OCI-M2 (cell line): ENCODE data around the gene BOK.

Experiments
- DNase-seq: peaks from one replicate; lab custom pipeline; 2025; ENCODE audit not compliant: unreplicated experiment; lab: John Stamatoyannopoulos, UW

The BOK gene

DNA sequence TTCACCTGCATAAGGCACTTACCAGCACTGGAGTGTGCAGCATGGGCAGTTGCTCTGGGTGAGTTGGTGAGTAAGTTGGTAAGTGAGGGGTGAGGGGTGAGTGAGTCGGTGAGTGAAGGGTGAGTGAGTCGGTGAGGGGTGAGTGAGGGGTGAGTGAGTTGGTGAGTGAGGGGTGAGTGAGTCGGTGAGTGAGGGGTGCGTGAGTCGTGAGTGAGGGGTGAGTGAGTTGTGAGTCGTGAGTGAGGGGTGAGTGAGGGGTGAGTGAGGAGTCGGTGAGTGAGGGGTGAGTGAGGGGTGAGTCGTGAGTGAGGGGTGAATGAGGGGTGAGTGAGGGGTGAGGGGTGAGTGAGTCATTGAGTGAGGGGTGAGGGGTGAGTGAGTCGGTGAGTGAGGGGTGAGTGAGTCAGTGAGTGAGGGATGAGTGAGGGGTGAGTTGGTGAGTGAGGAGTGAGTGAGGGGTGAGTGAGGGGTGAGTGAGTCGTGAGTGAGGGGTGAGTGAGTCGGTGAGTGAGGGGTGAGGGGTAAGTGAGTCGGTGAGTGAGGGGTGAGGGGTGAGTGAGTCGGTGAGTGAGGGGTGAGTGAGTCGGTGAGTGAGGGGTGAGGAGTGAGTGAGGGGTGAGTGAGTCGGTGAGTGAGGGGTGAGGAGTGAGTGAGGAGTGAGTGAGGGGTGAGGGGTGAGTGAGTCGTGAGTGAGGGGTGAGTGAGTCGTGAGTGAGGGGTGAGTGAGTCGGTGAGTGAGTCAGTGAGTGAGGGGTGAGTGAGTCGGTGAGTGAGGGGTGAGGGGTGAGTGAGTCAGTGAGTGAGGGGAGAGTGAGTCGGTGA is 61.3 kb downstream of the BOK start:
- DNase-seq = no peak

- no peak for DNase-seq
Observed at GRCh38 chr2:241620419-241620769, 61.8 kb downstream of the BOK start.
